ENCODE measurements around the gene LTF. TPM values are rescaled to one million over a fixed set of nuclear protein-coding genes. Genes with fewer than 3 reads are reported as not detected.

LTF gene
- total RNA-seq, 1 donor, result 0.72 TPM

DNA sequence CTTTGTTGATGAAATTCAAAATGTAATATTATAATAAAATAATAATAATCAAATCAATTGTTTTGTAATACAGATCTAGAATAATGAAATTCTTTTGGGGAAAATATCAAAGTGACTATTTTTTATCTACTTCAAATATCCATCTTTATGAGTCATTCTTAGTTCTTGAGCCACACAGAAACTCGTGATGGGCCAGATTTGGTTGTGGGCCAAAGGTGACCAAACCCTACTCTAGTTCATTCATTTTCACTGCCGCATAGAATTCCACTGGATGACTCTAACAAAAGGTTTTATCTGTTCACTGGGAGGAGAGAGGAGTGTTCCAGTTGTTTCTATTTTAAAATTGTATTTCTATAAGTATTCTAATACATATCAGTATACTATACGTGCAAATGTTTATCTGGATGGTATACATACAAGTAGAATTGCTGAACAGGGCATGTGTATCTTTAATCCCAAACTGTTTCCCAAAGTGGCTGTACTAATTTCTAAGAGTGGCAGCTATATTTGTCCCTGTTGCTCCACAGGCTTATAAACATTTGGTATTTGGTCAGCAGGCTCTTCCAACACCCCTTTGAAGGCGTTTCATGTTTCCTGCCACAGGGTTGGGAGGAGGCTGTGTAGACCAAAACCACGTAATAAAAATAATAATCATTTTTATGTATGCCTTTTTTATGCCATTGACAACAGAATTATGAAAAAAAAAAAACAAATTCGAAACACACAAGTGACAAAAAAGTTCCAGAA, 25.8 kb upstream of the LTF start:
- no peak for TF ChIP-seq CTCF (IDR thresholded peaks at IDR 0.05; ENCODE audit: extremely low read depth, low read depth, low read length)
- Histone ChIP-seq H3K36me3 (ENCODE audit: insufficient read depth, low read length) (no peaks in the 10 kb centered on the region), H2AFZ (ENCODE audit: low read length) (peak overlapping the region; percentile 72), H4K20me1 (ENCODE audit: insufficient read depth, low read length) (no peaks in the 10 kb centered on the region), H3K4me2 (ENCODE audit: insufficient read depth, low read length) (peak overlapping the region; percentile 7), H3K4me3 (ENCODE audit: insufficient read depth, low read length) (no peak overlapping the region), H3K4me1 (ENCODE audit: insufficient read depth, low read length) (peaks cover 37% of the 10 kb centered on the region), H3K79me2 (ENCODE audit: insufficient read depth, low read length) (no peaks in the 10 kb centered on the region), H3K9me3 (ENCODE audit: low read depth, low read length) (no peaks in the 10 kb centered on the region), H3K27ac (ENCODE audit: low read depth, low read length) (peak overlapping the region; percentile 72), H3K27me3 (ENCODE audit: insufficient read depth, low read length) (peaks cover 7% of the 10 kb centered on the region)
- DNase-seq (ENCODE audit: insufficient read length, low spot score, missing footprints), result peak; percentile 94

DNA sequence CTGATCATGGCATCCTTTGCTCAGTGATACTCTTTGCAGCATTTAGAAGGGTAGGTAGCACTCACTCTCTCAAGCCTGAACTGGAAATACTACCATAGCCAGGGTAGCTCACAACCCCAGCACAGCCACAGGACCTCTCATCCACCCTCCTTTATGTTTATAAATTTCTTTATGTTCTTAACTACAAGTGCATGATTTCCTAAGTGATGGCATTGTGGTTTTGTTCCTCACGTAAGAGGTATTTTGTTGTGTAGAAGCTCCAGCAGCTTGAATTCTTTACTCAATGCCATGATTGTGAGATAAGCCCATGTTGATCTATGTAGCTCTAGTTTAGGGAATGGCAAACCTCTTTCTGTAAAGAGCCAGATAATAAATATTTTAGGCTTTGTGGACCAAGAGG, 25.2 kb upstream of the LTF start:
- H3K4me2 ChIP-seq (ENCODE audit: insufficient read depth, low read length), result no peak overlapping the region
- no peak for TF ChIP-seq CTCF (IDR thresholded peaks at IDR 0.05; ENCODE audit: extremely low read depth, low read depth, low read length)
- H3K9me3 ChIP-seq (ENCODE audit: low read depth, low read length), result no peaks in the 10 kb centered on the region
- H3K4me3 ChIP-seq (ENCODE audit: insufficient read depth, low read length), result no peak overlapping the region
- H2AFZ ChIP-seq (ENCODE audit: low read length), result no peak overlapping the region
- H3K4me1 ChIP-seq (ENCODE audit: insufficient read depth, low read length), result peaks cover 37% of the 10 kb centered on the region
- peak overlapping the region; percentile 72 for H3K27ac ChIP-seq (ENCODE audit: low read depth, low read length)
- no peaks in the 10 kb centered on the region for H4K20me1 ChIP-seq (ENCODE audit: insufficient read depth, low read length)
- no peaks in the 10 kb centered on the region for H3K36me3 ChIP-seq (ENCODE audit: insufficient read depth, low read length)
- H3K27me3 ChIP-seq (ENCODE audit: insufficient read depth, low read length), result peaks cover 7% of the 10 kb centered on the region
- DNase-seq (ENCODE audit: insufficient read length, low spot score, missing footprints), result no peak
- no peaks in the 10 kb centered on the region for H3K79me2 ChIP-seq (ENCODE audit: insufficient read depth, low read length)

- H3K79me2 ChIP-seq (ENCODE audit: insufficient read depth, low read length), result no peaks in the 10 kb centered on the region
- DNase-seq (ENCODE audit: insufficient read length, low spot score, missing footprints), result no peak
- peak overlapping the region; percentile 72 for H3K27ac ChIP-seq (ENCODE audit: low read depth, low read length)
- H4K20me1 ChIP-seq (ENCODE audit: insufficient read depth, low read length), result no peaks in the 10 kb centered on the region
- H2AFZ ChIP-seq (ENCODE audit: low read length), result no peak overlapping the region
- no peak for TF ChIP-seq CTCF (IDR thresholded peaks at IDR 0.05; ENCODE audit: extremely low read depth, low read depth, low read length)
- peaks cover 37% of the 10 kb centered on the region for H3K4me1 ChIP-seq (ENCODE audit: insufficient read depth, low read length)
- H3K4me3 ChIP-seq (ENCODE audit: insufficient read depth, low read length), result no peak overlapping the region
- H3K27me3 ChIP-seq (ENCODE audit: insufficient read depth, low read length), result peaks cover 7% of the 10 kb centered on the region
- H3K4me2 ChIP-seq (ENCODE audit: insufficient read depth, low read length), result no peak overlapping the region
- no peaks in the 10 kb centered on the region for H3K9me3 ChIP-seq (ENCODE audit: low read depth, low read length)
- H3K36me3 ChIP-seq (ENCODE audit: insufficient read depth, low read length), result no peaks in the 10 kb centered on the region
Measured at GRCh38 chr3:46489381-46489780, 24.7 kb upstream of the LTF start.

- no peaks in the 10 kb centered on the region for H3K9me3 ChIP-seq (ENCODE audit: low read depth, low read length)
- peak; percentile 98 for DNase-seq (ENCODE audit: insufficient read length, low spot score, missing footprints)
- H3K27ac ChIP-seq (ENCODE audit: low read depth, low read length), result peak overlapping the region; percentile 72
- no peak overlapping the region for H2AFZ ChIP-seq (ENCODE audit: low read length)
- no peaks in the 10 kb centered on the region for H3K79me2 ChIP-seq (ENCODE audit: insufficient read depth, low read length)
- no peaks in the 10 kb centered on the region for H4K20me1 ChIP-seq (ENCODE audit: insufficient read depth, low read length)
- H3K4me3 ChIP-seq (ENCODE audit: insufficient read depth, low read length), result no peak overlapping the region
- peak; percentile 99 for TF ChIP-seq CTCF (IDR thresholded peaks at IDR 0.05; ENCODE audit: extremely low read depth, low read depth, low read length)
- H3K4me1 ChIP-seq (ENCODE audit: insufficient read depth, low read length), result peaks cover 37% of the 10 kb centered on the region
- H3K4me2 ChIP-seq (ENCODE audit: insufficient read depth, low read length), result peak overlapping the region; percentile 26
- peaks cover 7% of the 10 kb centered on the region for H3K27me3 ChIP-seq (ENCODE audit: insufficient read depth, low read length)
- no peaks in the 10 kb centered on the region for H3K36me3 ChIP-seq (ENCODE audit: insufficient read depth, low read length)
Measured at GRCh38 chr3:46488735-46489361, 24.1 kb upstream of the LTF start.

All from osteoblast (primary cell).